ENCODE data around the gene ANKRD52.
"Not testable (repeated sequence)": the region's sequence is repeated elsewhere in the genome, so short reads cannot be mapped to it uniquely, and the experiment has no call there.

Gene ANKRD52

GRCh38 chr12:56272468-56272867 lies 14.3 kb upstream of the ANKRD52 start:
- DNase-seq (ENCODE audit: low spot score) = not testable (repeated sequence)

- no peak for DNase-seq (ENCODE audit: low spot score)
These were observed 12.8 kb upstream of the ANKRD52 start for GRCh38 chr12:56271031-56271430.

- no peak for DNase-seq (ENCODE audit: low spot score)
These were observed 9.4 kb upstream of the ANKRD52 start for GRCh38 chr12:56267443-56268071.

- peak; percentile 89 for DNase-seq (ENCODE audit: low spot score)
These were observed 8.7 kb upstream of the ANKRD52 start, which contains the start of gene COQ10A for GRCh38 chr12:56266693-56267442. TSS of gene COQ10A (plus strand) at chr12:56266942. CDS start at chr12:56267119, 177 bp downstream.

- DNase-seq (ENCODE audit: low spot score) = not testable (repeated sequence)
These were observed 8.0 kb upstream of the ANKRD52 start for GRCh38 chr12:56266068-56266692.

- DNase-seq (ENCODE audit: low spot score) = not testable (repeated sequence)
These were observed 4.8 kb upstream of the ANKRD52 start for GRCh38 chr12:56262955-56263354.

- no peak for DNase-seq (ENCODE audit: low spot score)
These were observed 3.5 kb upstream of the ANKRD52 start for GRCh38 chr12:56261503-56262232.

- no peak for DNase-seq (ENCODE audit: low spot score)
These were observed 2.7 kb upstream of the ANKRD52 start for GRCh38 chr12:56260921-56261320.

- no peak for DNase-seq (ENCODE audit: low spot score)
These were observed 2.2 kb upstream of the ANKRD52 start for GRCh38 chr12:56260380-56260779.

- no peak for DNase-seq (ENCODE audit: low spot score)
These were observed 618 bp upstream of the ANKRD52 start for GRCh38 chr12:56258820-56259183.

GRCh38 chr12:56257491-56258067 lies 605 bp downstream of the ANKRD52 start:
- DNase-seq (ENCODE audit: low spot score) = no peak

- DNase-seq (ENCODE audit: low spot score) = no peak
These were observed 1.1 kb downstream of the ANKRD52 start for GRCh38 chr12:56257071-56257470.

GRCh38 chr12:56256326-56256960 lies 1.7 kb downstream of the ANKRD52 start:
- DNase-seq (ENCODE audit: low spot score) = no peak

GRCh38 chr12:56255671-56256070 lies 2.5 kb downstream of the ANKRD52 start:
- no peak for DNase-seq (ENCODE audit: low spot score)

- no peak for DNase-seq (ENCODE audit: low spot score)
These were observed 5.1 kb downstream of the ANKRD52 start for GRCh38 chr12:56253091-56253490.

GRCh38 chr12:56252649-56253048 lies 5.5 kb downstream of the ANKRD52 start:
- no peak for DNase-seq (ENCODE audit: low spot score)

GRCh38 chr12:56248711-56249110 lies 9.5 kb downstream of the ANKRD52 start:
- no peak for DNase-seq (ENCODE audit: low spot score)

- DNase-seq (ENCODE audit: low spot score) = no peak
These were observed 10.3 kb downstream of the ANKRD52 start for GRCh38 chr12:56247923-56248322.

GRCh38 chr12:56244494-56244893 lies 13.7 kb downstream of the ANKRD52 start:
- DNase-seq (ENCODE audit: low spot score) = no peak

GRCh38 chr12:56243731-56244181 lies 14.4 kb downstream of the ANKRD52 start:
- no peak for DNase-seq (ENCODE audit: low spot score)

GRCh38 chr12:56242986-56243385 lies 15.2 kb downstream of the ANKRD52 start:
- DNase-seq (ENCODE audit: low spot score) = no peak
